H9 (cell line): Measurements from ENCODE around the gene TOMT. TPM values are rescaled to one million over a fixed set of nuclear protein-coding genes. Genes with fewer than 3 reads are reported as not detected.

Source experiments
- DNase-seq: peaks from one replicate; pipeline ENCODE4 v3.0.0-alpha.2; 2017
- H2AFZ ChIP-seq: one replicate; pipeline ENCODE4 v1.6.1; 2013; ENCODE audit warnings: mild to moderate bottlenecking, low read length, control low read depth, moderate library complexity
- H2AK5ac ChIP-seq: 2 replicates; pipeline ENCODE4 v1.6.1; 2013; ENCODE audit warnings: low read length, control low read depth, mixed read lengths; ENCODE audit not compliant: insufficient read length
- H2BK120ac ChIP-seq: one replicate; pipeline ENCODE4 v1.6.1; 2013; ENCODE audit warnings: low read depth, mild to moderate bottlenecking, low read length, control low read depth, inconsistent platforms; ENCODE audit not compliant: poor library complexity, severe bottlenecking
- H2BK12ac ChIP-seq: 2 replicates; pipeline ENCODE4 v1.6.1; 2013; ENCODE audit warnings: low read length, control low read depth, mixed read lengths, low read depth; ENCODE audit not compliant: insufficient read length
- H2BK15ac ChIP-seq: 2 replicates; pipeline ENCODE4 v1.6.1; 2013; ENCODE audit warnings: low read depth, low read length, control low read depth
- H2BK20ac ChIP-seq: one replicate; pipeline ENCODE4 v1.6.1; 2013; ENCODE audit warnings: low read depth, mild to moderate bottlenecking, low read length, control low read depth, inconsistent platforms; ENCODE audit not compliant: poor library complexity, severe bottlenecking
- H2BK5ac ChIP-seq: 2 replicates; pipeline ENCODE4 v1.6.1; 2013; ENCODE audit warnings: low read length, control low read depth, mixed read lengths; ENCODE audit not compliant: insufficient read length
- H3K14ac ChIP-seq: 2 replicates; pipeline ENCODE4 v1.6.1; 2013; ENCODE audit warnings: low read length, control low read depth; ENCODE audit not compliant: insufficient read depth
- H3K18ac ChIP-seq: 2 replicates; pipeline ENCODE4 v1.6.1; 2013; ENCODE audit warnings: low read depth, mild to moderate bottlenecking, mixed read lengths, low read length, control low read depth; ENCODE audit not compliant: insufficient read length
- H3K23ac ChIP-seq: 2 replicates; pipeline ENCODE4 v1.6.1; 2013; ENCODE audit warnings: low read length, control low read depth, mixed read lengths, low read depth; ENCODE audit not compliant: insufficient read length
- H3K23me2 ChIP-seq: 2 replicates; pipeline ENCODE4 v1.6.1; 2013; ENCODE audit warnings: low read depth, mild to moderate bottlenecking, mixed read lengths, low read length, control low read depth; ENCODE audit not compliant: insufficient read length, poor library complexity, severe bottlenecking
- H3K27ac ChIP-seq: 2 replicates; pipeline ENCODE4 v1.5.1; 2013; ENCODE audit warnings: low read length, control low read depth, mixed read lengths, low read depth; ENCODE audit not compliant: insufficient read length
- H3K27me3 ChIP-seq: 2 replicates; pipeline ENCODE4 v1.6.1; 2013; ENCODE audit warnings: low read length, control low read depth, inconsistent platforms; ENCODE audit not compliant: insufficient read depth
- H3K4ac ChIP-seq: 2 replicates; pipeline ENCODE4 v1.6.1; 2013; ENCODE audit warnings: low read depth, mild to moderate bottlenecking, control low read depth, inconsistent platforms, low read length, moderate library complexity
- H3K4me1 ChIP-seq: 2 replicates; pipeline ENCODE4 v1.6.1; 2013; ENCODE audit warnings: low read length, control low read depth, inconsistent platforms; ENCODE audit not compliant: insufficient read depth
- H3K4me2 ChIP-seq: 2 replicates; pipeline ENCODE4 v1.6.1; 2013; ENCODE audit warnings: low read length, control low read depth, mixed read lengths; ENCODE audit not compliant: insufficient read length, insufficient read depth
- H3K56ac ChIP-seq: 2 replicates; pipeline ENCODE4 v1.6.1; 2013; ENCODE audit warnings: low read depth, mild to moderate bottlenecking, mixed read lengths, low read length, control low read depth; ENCODE audit not compliant: insufficient read length
- H3K79me1 ChIP-seq: 2 replicates; pipeline ENCODE4 v1.6.1; 2013; ENCODE audit warnings: low read depth, mild to moderate bottlenecking, moderate library complexity, low read length, control low read depth, inconsistent platforms; ENCODE audit not compliant: insufficient read depth, poor library complexity, severe bottlenecking
- H3K79me2 ChIP-seq: 2 replicates; pipeline ENCODE4 v1.6.1; 2013; ENCODE audit warnings: low read length, control low read depth, inconsistent platforms; ENCODE audit not compliant: insufficient read depth
- H3K9ac ChIP-seq: 2 replicates; pipeline ENCODE4 v1.6.1; 2013; ENCODE audit warnings: low read length, control low read depth, mixed read lengths; ENCODE audit not compliant: insufficient read length; ENCODE audit errors: extremely low read depth
- H3K9me3 ChIP-seq: one replicate; pipeline ENCODE4 v1.6.1; 2013; ENCODE audit warnings: low read depth, low read length, inconsistent platforms; ENCODE audit not compliant: control insufficient read depth
- H3T11ph ChIP-seq: one replicate; pipeline ENCODE4 v1.6.1; 2013; ENCODE audit warnings: mild to moderate bottlenecking, low read length, control low read depth, inconsistent platforms
- H4K20me1 ChIP-seq: one replicate; pipeline ENCODE4 v1.6.1; 2013; ENCODE audit not compliant: control insufficient read depth, insufficient read length, insufficient read depth
- H4K5ac ChIP-seq: 2 replicates; pipeline ENCODE4 v1.6.1; 2013; ENCODE audit warnings: low read depth, mild to moderate bottlenecking, mixed read lengths, low read length, control low read depth; ENCODE audit not compliant: insufficient read length
- H4K8ac ChIP-seq: replicated peaks from 2 replicates; pipeline ENCODE4 v1.6.1; 2013; ENCODE audit warnings: low read length, control low read depth, mixed read lengths, low read depth; ENCODE audit not compliant: insufficient read length
- H4K91ac ChIP-seq: 2 replicates; pipeline ENCODE4 v1.6.1; 2013; ENCODE audit warnings: low read depth, mild to moderate bottlenecking, moderate library complexity, mixed read lengths, low read length, control low read depth; ENCODE audit not compliant: insufficient read length
- H3K27ac Mint-ChIP-seq, 3 experiments: 2 replicates in 2 of 3; 3 replicates in 1 of 3; pipeline ENCODE4 v1.8.0; 2020 to 2021; ENCODE audit warnings: mixed read lengths in 3 of 3, mild to moderate bottlenecking in 1 of 3, moderate library complexity in 1 of 3
- H3K27me3 Mint-ChIP-seq: 2 replicates; pipeline ENCODE4 v1.8.0; 2021; ENCODE audit warnings: low read depth, mild to moderate bottlenecking, moderate library complexity, mixed read lengths
- H3K36me3 Mint-ChIP-seq, 3 experiments: 2 replicates in 2 of 3; 3 replicates in 1 of 3; pipeline ENCODE4 v1.8.0; 2020 to 2021; ENCODE audit warnings: low read depth in 3 of 3, mixed read lengths in 3 of 3; ENCODE audit not compliant: insufficient read depth in 1 of 3
- H3K4me1 Mint-ChIP-seq, 2 experiments: 2 replicates each; pipeline ENCODE4 v1.8.0; 2020; ENCODE audit warnings: mixed read lengths in 2 of 2
- H3K4me3 Mint-ChIP-seq, 2 experiments: 2 replicates in 1 of 2; 3 replicates in 1 of 2; pipeline ENCODE4 v1.8.0; 2020 to 2021; ENCODE audit warnings: mild to moderate bottlenecking in 2 of 2, mixed read lengths in 2 of 2, moderate library complexity in 1 of 2
- H3K9me3 Mint-ChIP-seq, 2 experiments: 2 replicates in 1 of 2; 3 replicates in 1 of 2; pipeline ENCODE4 v1.8.0; 2020; ENCODE audit warnings: mild to moderate bottlenecking in 2 of 2, mixed read lengths in 2 of 2, moderate library complexity in 1 of 2
- CTCF ChIP-seq: fragments of 200-600 bp; sonication (generic); conservative IDR thresholded peaks from 3 replicates; pipeline ENCODE4 v1.8.0; 2021; ENCODE audit warnings: antibody characterized with exemption, mild to moderate bottlenecking
- WGBS: extraction: QIAGEN DNeasy Blood & Tissue Kit; methylation state at CpG from one replicate; pipeline ENCODE4 v1.1.7; 2013; ENCODE audit warnings: missing lambda C conversion rate, low lambda C conversion rate, mixed read lengths; ENCODE audit not compliant: insufficient read length; ENCODE audit errors: extremely low coverage; 5-methylcytosine and 5-hydroxymethylcytosine counted together
- total RNA-seq: library from RNA; stranded (reverse); gene quantifications from 2 replicates; pipeline ENCODE4 v1.2.1, GENCODE V29; 2021

The TOMT gene
- total RNA-seq, 1 experiment from 2014 or later = not detected

GRCh38 chr11:72138821-72139390 lies 33.2 kb downstream of the TOMT start:
- Histone ChIP-seq H3T11ph (no peak overlapping the region), H4K20me1 (no peaks in the 10 kb centered on the region), H3K79me2 (no peaks in the 10 kb centered on the region), H3K27ac (no peak overlapping the region), H2AFZ (no peak overlapping the region), H3K9me3 (no peaks in the 10 kb centered on the region), H2BK12ac (no peak overlapping the region), H2AK5ac (no peak overlapping the region), H3K23ac (no peak overlapping the region), H2BK120ac (no peak overlapping the region), H2BK5ac (no peak overlapping the region), H3K27me3 (no peaks in the 10 kb centered on the region), H3K23me2 (no peaks in the 10 kb centered on the region), H3K4ac (no peak overlapping the region), H3K18ac (no peak overlapping the region), H3K79me1 (no peaks in the 10 kb centered on the region), H3K9ac (no peak overlapping the region), H4K91ac (no peak overlapping the region), H2BK15ac (no peak overlapping the region), H2BK20ac (no peak overlapping the region), H3K4me1 (no peaks in the 10 kb centered on the region; the same call in none of the 2 replicates), H4K8ac (no peak overlapping the region), H3K4me2 (no peak overlapping the region), H4K5ac (no peak overlapping the region), H3K14ac (no peak overlapping the region), H3K56ac (no peak overlapping the region)
- H3K9me3 Mint-ChIP-seq = no peaks in the 10 kb centered on the region
- DNase-seq = no peak
- no CpG with 5 or more reads among the region's 12 CpGs for WGBS
- peaks cover 11% of the 10 kb centered on the region for H3K27me3 Mint-ChIP-seq
- TF ChIP-seq CTCF = no peak
- no peak overlapping the region; a peak in 1 of 5 replicates for H3K4me3 Mint-ChIP-seq
- H3K4me1 Mint-ChIP-seq = peaks cover 3 to 5% of the 10 kb centered on the region in 2 experiments; a peak in 3 of 4 replicates
- H3K27ac Mint-ChIP-seq = no peak overlapping the region; a peak in 1 of 7 replicates
- H3K36me3 Mint-ChIP-seq = no peaks in the 10 kb centered on the region
